ENCODE measurements around the gene LHFPL3.
"Not testable (repeated sequence)": the region's sequence is repeated elsewhere in the genome, so short reads cannot be mapped to it uniquely, and the experiment has no call there.

LHFPL3 gene

DNA sequence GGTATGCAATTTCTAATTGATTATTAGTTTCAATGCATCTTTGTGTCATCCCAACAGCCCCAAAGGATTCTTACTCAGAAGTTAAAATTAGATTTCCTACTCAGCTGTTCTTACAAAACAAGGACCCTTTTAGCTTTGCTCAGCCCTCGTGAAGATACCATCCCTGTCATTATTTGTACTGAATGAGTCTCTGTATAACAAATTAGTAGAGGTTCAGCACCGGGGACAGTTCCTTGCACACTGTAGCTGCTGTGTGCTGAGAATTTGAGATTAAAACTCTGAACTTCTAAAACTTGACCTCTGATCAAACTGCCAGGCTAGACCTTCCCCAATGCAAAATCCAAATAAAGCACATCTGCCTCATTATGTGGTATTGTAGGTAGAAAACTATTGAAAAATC lies 299.1 kb downstream of the LHFPL3 start:
- no peak for DNase-seq

DNA sequence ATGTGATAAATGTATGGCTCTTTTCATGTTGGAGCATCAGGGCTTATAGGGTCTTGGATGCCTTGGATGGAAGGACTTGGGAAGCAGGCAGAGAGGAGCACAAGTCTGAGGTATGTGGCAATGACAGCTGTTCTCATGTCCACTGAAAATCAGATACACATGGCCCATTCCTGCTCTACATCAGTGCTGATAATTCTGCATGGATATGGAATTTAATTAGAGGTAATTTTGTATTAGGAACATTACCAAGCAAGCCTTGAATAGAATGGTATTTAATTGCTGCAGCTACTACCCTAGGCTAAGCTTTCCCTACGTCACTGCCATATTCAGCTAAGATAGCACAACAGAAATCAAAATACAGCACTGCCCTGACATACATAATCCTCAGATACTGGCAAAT lies 299.6 kb downstream of the LHFPL3 start:
- no peak for DNase-seq

DNA sequence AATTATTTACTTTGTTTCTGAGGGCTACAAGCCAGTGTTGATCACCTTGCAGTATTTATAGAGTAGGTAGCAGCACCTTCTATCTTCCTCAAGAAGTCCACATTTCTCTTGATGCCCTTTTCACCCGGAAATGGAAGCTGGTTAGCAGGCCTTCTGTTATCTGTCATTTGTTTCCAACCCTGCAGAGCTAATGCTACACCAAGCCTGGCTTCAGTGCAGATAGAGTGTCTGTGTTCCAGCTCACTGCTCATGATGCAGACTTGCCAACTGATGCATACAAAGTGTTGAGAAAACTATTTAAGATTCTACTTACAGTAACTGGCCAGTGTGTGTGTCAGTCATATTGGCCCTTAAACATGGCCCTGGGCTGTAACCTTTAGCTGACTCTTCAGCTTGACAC lies 301.0 kb downstream of the LHFPL3 start:
- DNase-seq = no peak

DNA sequence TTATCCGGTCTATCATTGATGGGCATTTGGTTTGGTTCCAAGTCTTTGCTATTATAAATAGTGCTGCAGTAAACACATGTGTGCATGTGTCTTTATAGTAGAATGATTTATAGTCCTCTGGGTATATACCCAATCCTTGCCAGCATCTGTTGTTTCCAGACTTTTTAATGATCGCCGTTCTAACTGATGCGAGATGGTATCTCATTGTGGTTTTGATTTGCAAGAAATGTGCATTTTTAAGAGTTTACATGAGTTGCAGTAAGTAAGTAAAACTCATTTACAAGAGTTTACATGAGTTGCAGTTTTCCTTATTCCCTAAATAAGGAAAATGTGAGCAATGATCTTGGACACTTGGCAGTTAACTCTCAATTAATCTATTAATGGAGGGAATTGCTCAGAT lies 312.1 kb downstream of the LHFPL3 start:
- DNase-seq = no peak

DNA sequence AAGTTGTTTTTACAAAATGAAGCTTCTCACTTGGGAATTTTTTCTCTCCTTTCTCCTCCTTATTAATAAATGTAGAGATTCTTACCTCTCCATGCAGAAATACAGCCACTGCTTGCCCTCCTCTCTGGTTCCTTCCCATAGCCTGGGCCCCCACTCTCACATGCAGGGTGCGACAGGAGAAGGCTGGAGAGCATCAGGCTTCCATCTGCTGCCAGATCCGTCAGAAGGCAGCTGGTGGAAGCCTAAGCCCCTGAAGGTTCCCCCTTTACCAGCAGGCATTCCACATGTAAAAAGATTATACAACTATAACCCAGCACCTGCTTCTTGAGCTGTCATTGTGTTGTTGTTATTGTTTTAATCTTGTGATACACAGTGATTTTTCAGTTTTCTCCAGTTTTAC lies 314.2 kb downstream of the LHFPL3 start:
- DNase-seq = no peak

DNA sequence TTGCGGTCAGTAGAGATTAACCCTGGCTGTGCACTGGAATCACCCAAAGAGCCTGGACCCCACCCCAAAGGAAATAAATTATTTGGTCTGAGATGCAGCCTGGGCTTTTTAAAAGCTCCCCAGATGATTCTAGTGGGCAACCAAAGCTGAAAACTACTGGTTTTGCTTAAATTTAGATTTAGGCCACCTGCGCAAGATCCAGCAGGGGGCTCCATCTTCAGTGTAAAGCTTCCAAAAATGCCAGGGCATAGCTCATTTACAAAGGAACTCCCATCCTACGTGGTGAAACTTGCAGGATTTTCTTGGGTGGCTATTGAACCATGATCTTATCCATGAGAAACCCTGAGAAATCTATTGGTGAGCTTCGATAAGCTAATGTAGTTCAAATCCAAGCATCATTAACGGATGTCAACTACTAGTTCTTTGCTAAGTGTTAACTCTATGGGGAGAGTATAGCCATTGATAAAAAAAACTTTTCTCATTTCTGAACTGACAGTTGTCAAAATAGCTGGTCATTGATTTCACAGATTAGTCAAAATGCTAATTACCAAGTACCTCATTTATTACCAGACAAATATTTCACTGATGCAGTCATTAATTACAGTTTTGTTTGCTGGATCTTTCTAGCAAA lies 315.3 kb downstream of the LHFPL3 start:
- DNase-seq = no peak

DNA sequence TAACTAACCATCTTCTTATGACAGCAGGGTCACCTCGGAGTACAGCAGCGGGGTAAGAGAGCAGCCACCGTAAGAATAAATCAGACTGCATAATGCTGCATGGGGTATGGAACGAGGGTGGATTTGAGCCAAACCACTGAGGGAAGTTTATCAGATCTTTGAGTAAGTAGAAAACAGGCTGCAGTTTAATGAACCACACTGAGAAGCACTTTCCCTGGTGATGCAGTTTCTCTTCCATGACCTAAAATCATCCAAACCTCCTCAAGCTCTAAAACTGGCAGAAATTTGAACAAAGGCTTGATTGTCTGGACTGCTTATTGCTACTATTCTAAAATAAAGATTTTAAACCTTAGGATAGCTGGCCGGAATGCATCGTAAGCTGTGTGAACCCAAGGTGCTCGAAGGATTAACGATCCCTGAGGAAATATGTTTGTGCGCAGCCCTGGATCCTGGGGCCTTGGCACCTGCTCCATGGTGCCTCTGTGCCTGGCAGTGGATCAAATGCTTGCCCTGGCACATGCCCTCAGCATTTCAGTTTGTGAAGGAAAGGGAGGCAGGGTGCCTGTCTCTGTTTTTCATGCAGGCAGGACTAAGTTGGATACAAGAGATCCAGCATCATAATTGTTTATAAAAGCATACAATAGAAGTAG lies 322.7 kb downstream of the LHFPL3 start:
- no peak for DNase-seq

DNA sequence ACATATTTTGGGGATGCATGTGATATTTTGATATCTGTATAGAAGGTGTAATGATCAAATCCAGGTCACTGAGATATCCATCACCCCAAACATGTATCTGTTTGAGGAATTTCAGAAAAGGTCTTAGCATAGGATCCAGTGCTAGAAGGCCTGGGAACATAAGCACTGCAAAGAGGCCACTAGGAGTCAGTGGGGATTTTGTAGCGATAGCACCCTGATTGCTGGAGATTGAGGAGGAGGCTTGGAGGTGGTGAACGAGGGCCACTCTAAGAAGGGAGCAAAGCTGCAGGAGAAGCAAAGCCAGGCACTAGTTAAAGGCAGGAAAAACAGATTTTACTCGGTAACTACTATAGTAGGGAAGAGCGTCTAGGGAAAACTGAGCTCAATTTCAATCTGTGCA lies 324.0 kb downstream of the LHFPL3 start:
- DNase-seq = no peak

DNA sequence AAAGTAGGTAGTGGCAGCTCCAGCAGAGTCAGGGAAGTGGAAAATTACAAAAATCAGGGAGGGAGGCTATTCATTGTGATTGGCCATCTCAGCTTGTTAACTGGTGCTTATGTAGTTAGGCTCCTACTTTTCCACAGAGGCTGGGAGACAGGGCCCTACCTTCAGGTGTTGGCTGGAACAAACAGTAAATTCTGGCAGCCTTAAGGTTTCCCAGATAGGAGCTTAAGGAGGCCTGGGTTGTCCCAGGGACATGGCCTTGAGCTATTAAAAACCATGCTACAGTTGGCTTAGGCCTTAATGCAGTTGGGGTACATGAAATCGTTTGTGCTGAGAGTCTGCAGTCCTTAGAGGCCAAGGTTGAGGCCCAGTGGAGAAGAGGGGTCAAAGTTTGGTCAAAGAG lies 324.5 kb downstream of the LHFPL3 start:
- DNase-seq = no peak

DNA sequence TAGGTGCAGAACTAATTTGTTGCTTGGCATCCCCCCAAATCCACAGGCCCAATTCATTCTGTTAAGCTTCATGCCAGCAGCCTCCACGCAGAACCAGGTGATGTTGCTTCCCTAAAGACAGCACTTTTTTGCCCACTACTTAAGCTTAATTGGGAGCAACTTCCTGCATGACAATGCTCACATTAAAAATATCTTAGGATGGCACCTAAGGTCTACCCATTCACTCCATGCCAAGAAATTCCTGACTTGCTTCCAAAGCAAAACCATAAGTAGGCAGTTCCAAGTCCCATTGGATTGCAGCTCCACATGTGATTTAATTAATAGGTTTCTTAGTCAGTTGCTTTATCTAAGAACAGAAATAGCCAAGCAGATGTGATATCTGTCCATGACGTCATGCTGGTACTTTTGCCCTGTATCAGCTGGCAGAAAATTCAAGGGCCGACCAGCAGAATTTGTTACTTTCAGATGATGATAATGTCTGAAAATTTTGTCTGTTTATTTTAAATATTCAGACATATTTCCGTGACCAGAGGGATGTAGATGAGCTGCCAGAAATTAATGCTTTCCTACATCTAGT lies 325.5 kb downstream of the LHFPL3 start:
- no peak for DNase-seq

DNA sequence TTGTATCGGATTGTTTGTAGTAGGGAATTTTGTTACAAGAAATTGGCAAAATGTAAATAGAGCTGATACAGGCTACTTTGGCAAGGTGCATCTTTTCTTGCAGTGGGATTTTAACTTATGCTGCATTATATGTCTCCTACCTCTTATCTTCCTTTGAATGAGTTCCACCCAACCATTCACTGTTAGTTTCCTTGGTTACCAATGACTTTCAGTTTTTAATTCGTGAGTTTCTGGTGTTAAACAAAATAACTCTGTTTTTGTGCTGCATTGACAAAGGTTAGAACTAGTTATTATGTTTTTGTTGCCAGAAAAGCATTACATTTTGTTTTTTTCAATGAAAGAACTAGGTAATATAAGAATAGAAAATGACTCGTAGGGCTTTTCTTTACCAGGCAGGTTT lies 327.2 kb downstream of the LHFPL3 start:
- DNase-seq = no peak

DNA sequence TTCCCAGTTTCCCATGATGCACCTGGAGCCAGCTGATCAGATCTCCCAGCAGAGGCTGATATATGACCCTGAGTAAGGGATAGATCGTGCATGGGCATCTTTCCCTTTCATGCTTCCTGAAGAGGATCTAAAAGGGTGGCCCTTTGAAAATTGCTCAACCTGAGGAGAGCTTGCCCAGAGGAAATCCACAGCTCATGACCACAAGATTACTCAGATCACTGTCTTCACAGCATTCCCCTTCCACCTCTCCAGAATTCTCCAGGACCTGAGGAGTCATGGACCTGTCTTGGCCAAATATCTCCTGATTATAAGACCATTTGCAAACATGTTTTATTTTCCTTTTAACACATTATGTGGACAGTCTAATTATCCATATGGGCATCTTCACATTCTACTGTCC lies 328.1 kb downstream of the LHFPL3 start:
- DNase-seq = no peak

DNA sequence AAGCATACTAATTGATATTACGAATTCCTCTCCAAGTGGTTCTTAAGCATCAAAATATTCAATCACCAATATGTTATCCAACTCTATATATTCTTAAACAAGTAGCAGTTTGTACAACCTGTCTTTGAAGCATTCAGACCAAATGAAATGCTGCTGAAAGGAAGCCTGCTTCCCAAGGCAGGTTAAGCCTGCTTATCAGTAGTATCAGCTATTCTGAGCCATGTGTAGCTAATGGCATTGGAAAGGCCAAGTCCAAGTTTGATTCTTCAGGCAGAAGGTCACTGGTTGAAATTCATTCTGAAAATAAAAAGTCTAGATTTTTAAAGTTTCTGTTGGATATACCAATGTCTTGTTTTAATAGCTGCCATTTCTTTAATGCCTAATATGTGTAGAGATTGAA lies 328.7 kb downstream of the LHFPL3 start:
- no peak for DNase-seq

DNA sequence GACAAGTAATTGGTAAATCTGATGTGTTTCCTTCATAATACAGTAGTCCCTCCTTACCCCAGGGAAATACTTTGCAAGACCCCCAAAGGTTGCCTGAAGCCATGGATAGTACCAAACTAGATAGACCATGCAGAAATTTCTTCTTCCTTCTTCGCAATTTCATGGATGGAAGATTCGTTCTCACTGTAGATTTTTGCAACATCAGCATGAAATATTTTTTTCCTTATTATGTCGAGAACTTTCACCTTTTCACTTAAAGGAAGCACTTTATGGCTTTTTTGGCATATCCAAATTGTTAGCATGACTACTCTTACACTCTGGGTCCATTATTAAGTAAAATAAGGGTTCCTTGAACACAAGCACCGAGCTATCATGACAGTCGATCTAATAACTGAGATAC lies 333.2 kb downstream of the LHFPL3 start:
- DNase-seq = no peak

DNA sequence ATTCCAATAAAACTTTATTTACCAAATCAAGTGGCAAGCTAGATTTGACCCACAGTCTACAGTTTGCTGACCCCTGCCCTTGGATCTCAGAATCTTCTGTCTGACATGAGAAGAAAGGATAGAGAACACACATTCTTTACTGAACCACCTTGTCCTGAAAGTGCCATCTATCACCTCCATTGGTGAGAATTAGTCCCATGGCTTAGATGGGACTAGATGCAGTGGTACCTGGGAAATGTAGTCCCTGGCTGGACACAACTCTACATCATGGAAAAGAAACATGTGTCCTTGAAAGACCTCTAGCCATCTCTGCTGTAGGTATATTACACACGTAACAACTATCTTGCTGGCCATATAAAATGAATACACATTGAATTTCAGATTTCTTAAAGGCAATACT lies 336.2 kb downstream of the LHFPL3 start:
- no peak for DNase-seq

DNA sequence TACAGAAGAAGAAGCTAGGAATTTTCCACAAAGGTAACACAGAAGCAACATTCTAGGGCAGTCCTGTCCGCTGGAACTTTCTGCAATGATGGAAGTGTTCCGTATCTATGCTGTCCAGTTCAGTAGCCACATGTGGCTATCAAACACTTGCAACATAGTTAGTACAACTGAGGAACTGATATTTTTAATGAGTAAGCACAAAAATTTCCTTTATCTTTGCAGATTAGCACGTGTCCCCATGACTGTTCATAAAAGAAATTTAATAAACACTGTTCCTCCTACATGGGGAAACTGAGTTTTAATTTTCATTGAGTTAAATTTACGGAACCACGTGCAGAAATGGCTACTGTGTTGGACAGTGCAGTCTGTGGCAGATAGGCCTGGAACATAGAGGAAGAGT lies 349.2 kb downstream of the LHFPL3 start:
- no peak for DNase-seq

DNA sequence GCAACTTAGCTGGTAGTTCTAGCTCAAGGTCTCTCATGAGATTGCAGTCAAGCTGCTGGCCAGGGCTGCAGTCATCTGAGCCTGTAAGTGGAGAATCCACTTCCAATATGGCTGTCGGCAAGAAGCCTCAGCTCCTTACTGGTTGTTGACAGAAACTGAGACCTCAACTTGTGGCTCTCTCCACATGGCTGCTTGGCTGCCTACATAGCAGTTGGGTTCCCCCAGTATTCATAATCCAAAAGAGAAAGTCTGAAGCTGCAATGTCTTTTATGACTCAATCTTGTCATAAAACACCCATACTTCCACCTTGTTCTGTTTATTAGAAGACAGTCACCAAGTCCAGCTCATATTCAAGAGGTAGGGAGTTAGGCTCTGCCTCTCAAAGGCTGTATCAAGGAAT lies 350.7 kb downstream of the LHFPL3 start:
- DNase-seq = no peak

DNA sequence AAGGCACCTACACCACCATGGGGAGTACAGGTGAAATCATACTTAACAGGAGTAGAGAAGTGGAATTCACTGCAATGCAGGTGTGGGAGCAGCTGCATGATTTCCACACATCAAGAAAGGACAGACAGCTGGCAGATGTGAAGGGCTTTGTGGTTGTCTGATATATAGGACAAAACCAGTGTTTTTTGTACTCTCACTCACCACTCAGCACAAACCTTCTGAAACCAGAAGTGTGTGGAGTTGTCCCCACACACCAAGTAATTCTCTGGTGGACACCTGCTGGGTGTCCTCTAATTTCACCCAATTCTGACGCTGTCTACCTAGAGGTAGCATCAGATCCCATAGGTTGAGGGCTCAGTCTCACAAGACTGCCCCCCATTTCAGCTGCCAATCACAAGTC lies 357.9 kb downstream of the LHFPL3 start:
- no peak for DNase-seq

DNA sequence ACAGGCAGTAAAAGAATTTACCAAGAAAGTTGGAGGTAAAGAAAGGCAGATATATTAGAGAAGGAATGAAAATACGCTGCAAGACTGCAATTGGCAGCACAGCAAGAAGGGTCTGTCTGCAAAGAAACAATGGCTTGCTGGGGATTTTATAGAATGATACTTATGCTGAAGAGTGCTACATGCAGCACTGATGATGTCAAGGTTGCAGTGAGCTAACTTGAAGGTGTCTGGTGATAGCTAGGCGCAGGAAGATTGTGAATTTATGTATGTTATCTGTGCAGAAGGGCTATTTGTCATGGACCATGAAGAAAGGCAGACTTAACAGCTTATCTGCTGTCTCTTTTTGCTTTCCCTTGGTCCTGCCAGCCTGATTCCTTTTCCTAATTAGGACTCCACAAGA lies 366.3 kb downstream of the LHFPL3 start:
- DNase-seq = no peak

DNA sequence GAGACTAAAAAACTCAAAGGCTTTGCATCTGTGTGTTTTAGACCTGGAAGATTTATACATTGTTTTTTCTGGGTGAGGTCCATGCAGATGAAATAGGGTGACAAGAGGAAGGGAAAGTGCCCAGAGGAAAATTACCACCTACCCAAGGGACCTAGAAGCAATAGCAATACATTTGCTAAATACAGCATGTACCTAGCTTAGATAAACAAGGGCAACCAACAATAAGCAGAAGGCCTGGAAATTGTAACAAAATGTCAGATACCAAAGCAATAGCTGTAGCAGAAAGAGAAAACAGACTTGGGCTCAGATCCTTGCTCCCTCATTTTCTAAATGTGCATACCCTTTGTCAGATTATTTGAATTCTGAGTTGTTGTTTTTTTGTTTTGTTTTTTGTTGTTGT lies 367.2 kb downstream of the LHFPL3 start:
- no peak for DNase-seq

DNA sequence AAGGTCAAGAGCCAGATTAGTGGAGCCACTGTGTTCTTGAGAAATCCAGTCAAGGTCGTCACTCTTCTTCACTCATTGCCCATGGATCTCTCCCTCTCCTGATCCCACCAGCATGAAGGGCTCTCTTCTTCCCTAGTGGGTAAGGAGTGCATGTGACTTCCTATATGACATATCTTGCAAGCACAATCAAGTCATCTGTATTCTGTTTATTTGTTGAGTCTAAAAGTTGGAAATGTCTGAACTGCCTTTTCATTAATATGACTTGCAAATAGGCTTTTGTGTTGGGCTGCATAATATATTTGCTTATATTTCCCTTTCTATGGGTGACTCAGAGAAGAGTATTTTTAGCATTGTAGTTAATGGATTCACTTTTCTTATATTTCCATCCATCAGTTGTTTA lies 371.9 kb downstream of the LHFPL3 start:
- no peak for DNase-seq

DNA sequence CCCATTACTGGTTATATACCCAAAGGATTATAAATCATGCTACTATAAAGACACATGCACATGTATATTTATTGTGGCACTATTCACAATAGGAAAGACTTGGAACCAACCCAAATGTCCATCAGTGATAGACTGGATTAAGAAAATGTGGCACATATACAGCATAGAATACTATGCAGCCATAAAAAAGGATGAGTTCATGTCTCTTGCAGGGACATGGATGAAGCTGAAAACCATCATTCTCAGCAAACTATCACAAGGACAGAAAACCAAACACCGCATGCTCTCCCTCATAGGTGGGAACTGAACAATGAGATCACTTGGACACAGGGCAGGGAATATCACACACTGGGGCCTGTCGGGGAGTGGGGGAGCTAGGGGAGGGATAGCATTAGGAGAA lies 392.6 kb downstream of the LHFPL3 start:
- not testable (repeated sequence) for DNase-seq

DNA sequence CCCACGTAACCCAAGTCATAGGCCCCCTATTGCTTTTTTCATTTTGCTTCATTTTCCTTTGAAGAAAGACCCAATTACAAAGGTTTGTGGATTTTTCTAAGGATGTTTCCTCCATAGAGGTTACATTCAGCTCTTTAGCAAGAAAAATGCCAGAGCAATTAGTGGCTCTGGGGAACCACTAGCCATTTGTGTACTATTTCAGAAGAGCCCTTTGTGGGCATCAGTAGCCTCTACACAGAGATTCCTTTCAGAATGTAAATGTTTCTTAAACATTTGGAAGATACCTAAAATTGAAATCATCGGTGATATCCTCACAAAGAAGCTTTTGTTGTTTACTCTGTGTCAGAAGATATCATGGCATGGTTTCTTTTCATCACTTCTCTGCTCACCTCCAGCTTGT lies 394.6 kb downstream of the LHFPL3 start:
- no peak for DNase-seq

DNA sequence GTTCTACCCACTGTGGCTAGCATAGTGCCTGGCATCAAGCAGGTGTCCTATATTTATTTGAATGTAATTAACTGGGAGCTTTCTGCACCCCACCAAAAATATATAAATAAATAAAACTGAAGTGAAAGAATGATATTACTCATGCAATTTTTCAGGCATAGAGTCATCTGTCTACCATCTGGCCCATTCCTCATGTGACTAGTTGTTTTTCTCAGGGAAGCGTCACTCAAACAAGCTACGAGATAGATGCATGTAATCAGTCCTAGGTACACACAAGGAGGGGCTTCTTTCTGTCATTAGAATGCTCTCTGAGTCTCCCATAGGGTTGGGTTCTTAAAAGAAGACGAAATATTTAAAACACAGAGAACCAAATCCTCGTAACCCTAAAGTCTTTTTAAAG lies 430.1 kb downstream of the LHFPL3 start:
- DNase-seq = no peak

DNA sequence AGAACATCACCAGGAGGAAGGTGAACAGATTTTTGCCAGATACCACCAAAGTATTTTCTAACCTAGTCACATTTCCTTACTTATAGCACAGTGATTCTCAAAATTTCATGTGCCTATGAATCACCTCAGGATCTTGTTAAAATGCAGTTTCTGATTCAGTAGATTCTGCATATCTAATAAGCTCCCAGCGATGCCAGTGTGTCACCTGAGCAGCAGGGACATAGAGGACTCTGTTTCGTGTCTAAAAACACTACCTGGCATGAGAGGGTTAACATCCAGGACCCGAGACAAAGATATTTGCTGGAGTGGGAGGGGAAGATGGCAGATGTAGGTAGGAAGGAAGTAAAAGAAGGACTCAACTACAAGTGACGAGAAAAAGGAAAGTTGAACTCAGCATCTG lies 433.5 kb downstream of the LHFPL3 start:
- DNase-seq = no peak
